ENCODE results near the gene CLTB. TPM values are rescaled to one million over a fixed set of nuclear protein-coding genes. Genes with fewer than 3 reads are reported as not detected.

The CLTB gene
- total RNA-seq, 2 donors from 2014 or later, result 39.6 to 57.3 TPM

GRCh38 chr5:176394096-176394495 is 22.2 kb downstream of the CLTB start:
- Histone ChIP-seq H3K4me3 (no peak overlapping the region), H3K9me3 (no peaks in the 10 kb centered on the region), H3K27me3 (no peaks in the 10 kb centered on the region), H3K27ac (no peak overlapping the region), H3K4me1 (peaks cover 12% of the 10 kb centered on the region), H3K36me3 (replicated peaks in 1 of 2; ENCODE audit: insufficient read depth in 1 of 2, low read depth in 2 of 2) (no peaks in the 10 kb centered on the region)
- ATAC-seq, result no peak
- TF ChIP-seq CTCF (IDR thresholded peaks at IDR 0.05) (no peak), POLR2A (IDR thresholded peaks at IDR 0.05) (no peak)
- no peak for DNase-seq
- 91 to 96% methylated on average over 9 of the region's 9 CpGs for WGBS, 2 donors
- intact Hi-C loops (cut with DNase I), result no loop called here

GRCh38 chr5:176392526-176392925 is 23.8 kb downstream of the CLTB start:
- H3K27ac ChIP-seq, result no peak overlapping the region

GRCh38 chr5:176391999-176392398 is 24.3 kb downstream of the CLTB start:
- no peak for DNase-seq

More at GRCh38 chr5:176392526-176392925, 23.8 kb downstream of the CLTB start:
- no peak overlapping the region for H3K4me3 ChIP-seq
- H3K27me3 ChIP-seq, result no peaks in the 10 kb centered on the region
- H3K36me3 ChIP-seq (replicated peaks in 1 of 2; ENCODE audit: insufficient read depth in 1 of 2, low read depth in 2 of 2), result no peaks in the 10 kb centered on the region
- DNase-seq, result no peak
- 83 to 93% methylated on average over 7 to 11 of the region's 11 CpGs for WGBS, 2 donors
- peaks cover 17% of the 10 kb centered on the region for H3K4me1 ChIP-seq
- no peak for TF ChIP-seq CTCF (IDR thresholded peaks at IDR 0.05)
- TF ChIP-seq POLR2A (IDR thresholded peaks at IDR 0.05), result no peak
- no peak for ATAC-seq
- no peaks in the 10 kb centered on the region for H3K9me3 ChIP-seq
- intact Hi-C loops (cut with DNase I), result no loop called here

GRCh38 chr5:176391479-176391878 is 24.9 kb downstream of the CLTB start:
- ATAC-seq (no peak), DNase-seq (no peak)
- Histone ChIP-seq H3K27me3 (no peaks in the 10 kb centered on the region), H3K9me3 (no peaks in the 10 kb centered on the region), H3K4me3 (no peak overlapping the region), H3K36me3 (replicated peaks in 1 of 2; ENCODE audit: insufficient read depth in 1 of 2, low read depth in 2 of 2) (no peaks in the 10 kb centered on the region), H3K27ac (no peak overlapping the region), H3K4me1 (peaks cover 28% of the 10 kb centered on the region)
- WGBS, 2 donors, result 90 to 92% methylated on average over 4 of the region's 4 CpGs
- TF ChIP-seq CTCF (IDR thresholded peaks at IDR 0.05), result no peak
- TF ChIP-seq POLR2A (IDR thresholded peaks at IDR 0.05), result no peak
- intact Hi-C loops (cut with DNase I), result no loop called here

More at GRCh38 chr5:176391999-176392398, 24.3 kb downstream of the CLTB start:
- WGBS, 2 donors, result 68 to 82% methylated on average over 4 of the region's 4 CpGs
- peaks cover 23% of the 10 kb centered on the region for H3K4me1 ChIP-seq
- H3K27ac ChIP-seq, result no peak overlapping the region
- TF ChIP-seq CTCF (IDR thresholded peaks at IDR 0.05) (no peak), POLR2A (IDR thresholded peaks at IDR 0.05) (no peak)
- intact Hi-C loops (cut with DNase I), result no loop called here
- no peaks in the 10 kb centered on the region for H3K9me3 ChIP-seq
- no peak overlapping the region for H3K4me3 ChIP-seq
- ATAC-seq, result no peak
- H3K27me3 ChIP-seq, result no peaks in the 10 kb centered on the region
- H3K36me3 ChIP-seq (replicated peaks in 1 of 2; ENCODE audit: insufficient read depth in 1 of 2, low read depth in 2 of 2), result no peaks in the 10 kb centered on the region

Measured in body of pancreas (tissue), 4 donors.